SK-N-SH (cell line): Measurements from ENCODE around the gene LRRC49. TPM values are rescaled to one million over a fixed set of nuclear protein-coding genes. Genes with fewer than 3 reads are reported as not detected.

Experiments used
- CTCF ChIA-PET: fragments of 300-600, 350-600 bp; formaldehyde crosslinking; extraction: SDS; loops from one replicate; lab custom pipeline; 2021; lab: Yijun Ruan, JAX
- POLR2A ChIA-PET: fragments of 350-600 bp; sonication (Branson Sonifier 250); formaldehyde crosslinking; extraction: SDS; loops from one replicate; lab custom pipeline; 2020; ENCODE audit warnings: antibody characterized with exemption, inconsistent platforms; lab: Yijun Ruan, JAX
- DNase-seq: peaks from one replicate; pipeline ENCODE4 v3.0.0; 2012
- H2AFZ ChIP-seq: fragments of 200-600 bp; sonication (generic); 2 replicates; pipeline ENCODE4 v1.8.1; 2016; ENCODE audit warnings: antibody characterized with exemption, mild to moderate bottlenecking, low read depth
- H3F3A ChIP-seq: fragments of 200-600 bp; sonication (generic); replicated peaks from 2 replicates; pipeline ENCODE3; 2016; ENCODE audit warnings: antibody characterized with exemption, mild to moderate bottlenecking; ENCODE audit not compliant: insufficient read depth
- H3K27ac ChIP-seq, 2 experiments: fragments of 200-500 bp in 1 of 2; fragments of 200-600 bp in 1 of 2; sonication (Bioruptor generic) in 1 of 2; sonication (generic), shearing (Covaris generic) in 1 of 2; 2 replicates each; pipeline versions ENCODE4 v1.5.1 to v1.6.1; 2014 to 2016; ENCODE audit warnings: low read depth in 2 of 2, inconsistent platforms in 1 of 2, low read length in 1 of 2, mild to moderate bottlenecking in 1 of 2, mixed read lengths in 1 of 2
- H3K27me3 ChIP-seq: fragments of 200-600 bp; sonication (generic), shearing (Covaris generic); 2 replicates; pipeline ENCODE4 v1.6.1; 2016; ENCODE audit warnings: mixed run types; ENCODE audit not compliant: insufficient read depth
- H3K36me3 ChIP-seq, 2 experiments: fragments of 200-500 bp in 1 of 2; fragments of 200-600 bp in 1 of 2; sonication (Bioruptor generic) in 1 of 2; sonication (generic) in 1 of 2; replicated peaks in 1 of 2; 2 replicates each; pipeline versions ENCODE3 to v1.5.1; 2014 to 2016; ENCODE audit warnings: low read length in 1 of 2, mild to moderate bottlenecking in 1 of 2; ENCODE audit not compliant: insufficient read depth in 2 of 2, control insufficient read depth in 1 of 2
- H3K4me1 ChIP-seq, 2 experiments: fragments of 200-500 bp in 1 of 2; fragments of 200-600 bp in 1 of 2; sonication (Bioruptor generic) in 1 of 2; sonication (generic), shearing (Covaris generic) in 1 of 2; 2 replicates each; pipeline versions ENCODE4 v1.5.1 to v1.6.1; 2014 to 2016; ENCODE audit warnings: low read depth in 1 of 2, low read length in 1 of 2, mixed run types in 1 of 2; ENCODE audit not compliant: insufficient read depth in 2 of 2, control insufficient read depth in 1 of 2
- H3K4me2 ChIP-seq: fragments of 200-600 bp; sonication (generic), shearing (Covaris generic); 2 replicates; pipeline ENCODE4 v1.6.1; 2017; ENCODE audit warnings: mixed run types
- H3K4me3 ChIP-seq, 2 experiments: fragments of 200-500 bp in 1 of 2; fragments of 200-600 bp in 1 of 2; sonication (Bioruptor generic) in 1 of 2; sonication (generic), shearing (Covaris generic) in 1 of 2; 2 replicates each; pipeline versions ENCODE4 v1.5.1 to v1.8.1; 2014 to 2016; ENCODE audit warnings: low read depth in 2 of 2, inconsistent platforms in 1 of 2, low read length in 1 of 2, mild to moderate bottlenecking in 1 of 2, mixed read lengths in 1 of 2, moderate library complexity in 1 of 2
- H3K79me2 ChIP-seq: fragments of 200-600 bp; sonication (generic); 2 replicates; pipeline ENCODE4 v1.8.1; 2017; ENCODE audit warnings: mild to moderate bottlenecking; ENCODE audit not compliant: insufficient read depth
- H3K9ac ChIP-seq: fragments of 200-600 bp; sonication (generic); 2 replicates; pipeline ENCODE4 v1.6.1; 2017; ENCODE audit warnings: mixed run types
- H3K9me2 ChIP-seq: fragments of 200-600 bp; sonication (generic); 2 replicates; pipeline ENCODE4 v1.6.1; 2017; ENCODE audit warnings: mixed run types
- H3K9me3 ChIP-seq: fragments of 200-600 bp; sonication (generic); 2 replicates; pipeline ENCODE4 v1.6.1; 2017; ENCODE audit warnings: mixed run types, mild to moderate bottlenecking, moderate library complexity
- H4K20me1 ChIP-seq: fragments of 200-600 bp; sonication (generic); 2 replicates; pipeline ENCODE4 v1.6.1; 2017; ENCODE audit warnings: mild to moderate bottlenecking, mixed run types; ENCODE audit not compliant: insufficient read depth
- CHD2 ChIP-seq: fragments of 150-350 bp; IDR thresholded peaks from 2 replicates; pipeline ENCODE4 v1.6.1; 2018; ENCODE audit warnings: low read length; ENCODE audit not compliant: partially characterized antibody
- ELF1 ChIP-seq: IDR thresholded peaks from 2 replicates; pipeline ENCODE4 v1.4.0; 2012
- FOSL2 ChIP-seq: IDR thresholded peaks from 2 replicates; pipeline ENCODE4 v1.4.0; 2012; ENCODE audit warnings: low read depth, mild to moderate bottlenecking, moderate library complexity, borderline replicate concordance
- FOXJ3 ChIP-seq: sonication (generic); formaldehyde crosslinking; IDR thresholded peaks from 2 replicates; pipeline ENCODE4 v1.5.1; 2020; ENCODE audit warnings: mild to moderate bottlenecking, missing genetic modification reagents
- GABPA ChIP-seq: IDR thresholded peaks from 2 replicates; pipeline ENCODE4 v1.4.0; 2012; ENCODE audit warnings: low read depth, mild to moderate bottlenecking
- POLR2AphosphoS5 ChIP-seq: IDR thresholded peaks from 2 replicates; pipeline ENCODE4 v1.6.1; 2012; ENCODE audit warnings: low read depth, low read length
- RCOR1 ChIP-seq: fragments of 150-350 bp; IDR thresholded peaks from 2 replicates; pipeline ENCODE4 v1.6.1; 2017; ENCODE audit warnings: antibody characterized with exemption, low read length
- RFX5 ChIP-seq: IDR thresholded peaks from 2 replicates; pipeline ENCODE4 v1.6.1; 2012; ENCODE audit warnings: mild to moderate bottlenecking, improper control_type of control experiment, low read length
- SMC3 ChIP-seq: IDR thresholded peaks from 2 replicates; pipeline ENCODE4 v1.6.1; 2012; ENCODE audit warnings: low read depth, low read length, improper control_type of control experiment
- TCF12 ChIP-seq: IDR thresholded peaks from 2 replicates; pipeline ENCODE4 v1.4.0; 2012
- WGBS: methylation state at CpG from one replicate; pipeline ENCODE4 v1.1.6; 2017; ENCODE audit warnings: low lambda C conversion rate; 5-methylcytosine and 5-hydroxymethylcytosine counted together
- polyA plus RNA-seq, 3 experiments: library from polyadenylated mRNA; depleted of rRNA; stranded (reverse); fragments of >200 nt; gene quantifications; 2 replicates each; pipeline ENCODE4 v1.2.3, GENCODE V29; 2012
- TF ChIP-seq, protein P1 (sequence below): fragments of 150-350 bp; IDR thresholded peaks from 2 replicates; pipeline ENCODE4 v1.6.1; 2017; ENCODE audit warnings: antibody characterized with exemption, low read length, low read depth, borderline replicate concordance
- TF ChIP-seq, protein P2 (sequence below): IDR thresholded peaks from 2 replicates; pipeline ENCODE4 v1.4.0; 2012; ENCODE audit warnings: low read depth, borderline replicate concordance
- TF ChIP-seq, protein P3 (sequence below): fragments of 200-600 bp; sonication (generic); IDR thresholded peaks from 2 replicates; pipeline ENCODE4 v1.6.1; 2017; ENCODE audit warnings: antibody characterized with exemption, mild to moderate bottlenecking, moderate library complexity

Gene LRRC49
- polyA plus RNA-seq, 1 of the 3 experiments (the other 2 are of a cell fraction), result 7.2 TPM

DNA sequence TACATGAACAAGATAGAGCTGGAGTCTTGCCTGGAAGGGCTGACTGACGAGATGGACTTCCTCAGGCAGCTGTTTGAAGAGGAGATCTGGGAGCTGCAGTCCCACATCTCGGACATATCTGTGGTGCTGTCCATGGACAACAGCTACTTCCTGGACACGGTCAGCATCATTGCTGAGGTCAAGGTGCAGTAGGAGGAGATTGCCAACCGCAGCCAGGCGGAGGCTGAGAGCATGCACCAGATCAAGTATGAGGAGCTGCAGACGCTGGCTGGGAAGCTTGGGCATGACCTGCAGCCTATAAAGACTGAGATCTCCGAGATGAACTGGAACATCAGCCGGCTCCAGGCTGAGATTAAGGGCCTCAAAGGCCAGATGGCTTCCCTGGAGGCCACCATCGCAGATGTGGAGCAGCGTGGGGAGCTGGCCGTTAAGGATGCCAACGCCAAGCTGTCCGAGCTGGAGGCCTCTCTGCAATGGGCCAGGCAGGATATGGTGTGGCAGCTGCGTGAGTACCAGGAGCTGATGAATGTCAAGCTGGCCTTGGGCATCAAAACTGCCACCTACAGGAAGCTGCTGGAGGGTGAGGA is 33.2 kb upstream of the LRRC49 start:
- no peaks in the 10 kb centered on the region for H3K36me3 ChIP-seq
- POLR2A ChIA-PET, result interaction anchor here (1.3 kb wide), 1 partner anchor 10 kb away, joined by 3 read pairs; no protein-coding TSS in a partner anchor
- H3K9ac ChIP-seq, result no peak overlapping the region
- no peak for DNase-seq
- no peaks in the 10 kb centered on the region for H3K9me2 ChIP-seq
- 96% methylated on average over 12 of the region's 14 CpGs for WGBS
- H2AFZ ChIP-seq, result no peak overlapping the region
- H3K4me1 ChIP-seq, result peaks cover 2 to 39% of the 10 kb centered on the region in 2 experiments
- H3K27me3 ChIP-seq, result no peaks in the 10 kb centered on the region
- no peak overlapping the region for H3K4me2 ChIP-seq
- CTCF ChIA-PET, result interaction anchor here (0.8 to 4.5 kb wide), 3 partner anchors 15 to 48 kb away, joined by 3 to 25 read pairs (median 3); no protein-coding TSS in a partner anchor
- H3K4me3 ChIP-seq, result no peak overlapping the region
- no peaks in the 10 kb centered on the region for H4K20me1 ChIP-seq
- peaks cover 52% of the 10 kb centered on the region for H3F3A ChIP-seq
- no peak for TF ChIP-seq FOSL2
- no peak for TF ChIP-seq FOXJ3 (CRISPR knock-in tag)
- TF ChIP-seq, protein P1, sequence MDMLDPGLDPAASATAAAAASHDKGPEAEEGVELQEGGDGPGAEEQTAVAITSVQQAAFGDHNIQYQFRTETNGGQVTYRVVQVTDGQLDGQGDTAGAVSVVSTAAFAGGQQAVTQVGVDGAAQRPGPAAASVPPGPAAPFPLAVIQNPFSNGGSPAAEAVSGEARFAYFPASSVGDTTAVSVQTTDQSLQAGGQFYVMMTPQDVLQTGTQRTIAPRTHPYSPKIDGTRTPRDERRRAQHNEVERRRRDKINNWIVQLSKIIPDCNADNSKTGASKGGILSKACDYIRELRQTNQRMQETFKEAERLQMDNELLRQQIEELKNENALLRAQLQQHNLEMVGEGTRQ, result no peak
- TF ChIP-seq RFX5, result no peak
- TF ChIP-seq, protein P2, sequence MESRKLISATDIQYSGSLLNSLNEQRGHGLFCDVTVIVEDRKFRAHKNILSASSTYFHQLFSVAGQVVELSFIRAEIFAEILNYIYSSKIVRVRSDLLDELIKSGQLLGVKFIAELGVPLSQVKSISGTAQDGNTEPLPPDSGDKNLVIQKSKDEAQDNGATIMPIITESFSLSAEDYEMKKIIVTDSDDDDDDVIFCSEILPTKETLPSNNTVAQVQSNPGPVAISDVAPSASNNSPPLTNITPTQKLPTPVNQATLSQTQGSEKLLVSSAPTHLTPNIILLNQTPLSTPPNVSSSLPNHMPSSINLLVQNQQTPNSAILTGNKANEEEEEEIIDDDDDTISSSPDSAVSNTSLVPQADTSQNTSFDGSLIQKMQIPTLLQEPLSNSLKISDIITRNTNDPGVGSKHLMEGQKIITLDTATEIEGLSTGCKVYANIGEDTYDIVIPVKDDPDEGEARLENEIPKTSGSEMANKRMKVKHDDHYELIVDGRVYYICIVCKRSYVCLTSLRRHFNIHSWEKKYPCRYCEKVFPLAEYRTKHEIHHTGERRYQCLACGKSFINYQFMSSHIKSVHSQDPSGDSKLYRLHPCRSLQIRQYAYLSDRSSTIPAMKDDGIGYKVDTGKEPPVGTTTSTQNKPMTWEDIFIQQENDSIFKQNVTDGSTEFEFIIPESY, result no peak
- TF ChIP-seq POLR2AphosphoS5, result no peak
- no peak for TF ChIP-seq GABPA
- TF ChIP-seq TCF12, result no peak
- TF ChIP-seq RCOR1, result no peak
- TF ChIP-seq, protein P3, sequence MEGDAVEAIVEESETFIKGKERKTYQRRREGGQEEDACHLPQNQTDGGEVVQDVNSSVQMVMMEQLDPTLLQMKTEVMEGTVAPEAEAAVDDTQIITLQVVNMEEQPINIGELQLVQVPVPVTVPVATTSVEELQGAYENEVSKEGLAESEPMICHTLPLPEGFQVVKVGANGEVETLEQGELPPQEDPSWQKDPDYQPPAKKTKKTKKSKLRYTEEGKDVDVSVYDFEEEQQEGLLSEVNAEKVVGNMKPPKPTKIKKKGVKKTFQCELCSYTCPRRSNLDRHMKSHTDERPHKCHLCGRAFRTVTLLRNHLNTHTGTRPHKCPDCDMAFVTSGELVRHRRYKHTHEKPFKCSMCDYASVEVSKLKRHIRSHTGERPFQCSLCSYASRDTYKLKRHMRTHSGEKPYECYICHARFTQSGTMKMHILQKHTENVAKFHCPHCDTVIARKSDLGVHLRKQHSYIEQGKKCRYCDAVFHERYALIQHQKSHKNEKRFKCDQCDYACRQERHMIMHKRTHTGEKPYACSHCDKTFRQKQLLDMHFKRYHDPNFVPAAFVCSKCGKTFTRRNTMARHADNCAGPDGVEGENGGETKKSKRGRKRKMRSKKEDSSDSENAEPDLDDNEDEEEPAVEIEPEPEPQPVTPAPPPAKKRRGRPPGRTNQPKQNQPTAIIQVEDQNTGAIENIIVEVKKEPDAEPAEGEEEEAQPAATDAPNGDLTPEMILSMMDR, result no peak
- TF ChIP-seq SMC3, result no peak
- TF ChIP-seq ELF1, result no peak
- no peak for TF ChIP-seq CHD2
- no peak overlapping the region for H3K27ac ChIP-seq
- no peaks in the 10 kb centered on the region for H3K9me3 ChIP-seq
- H3K79me2 ChIP-seq, result 0 out of 2 replicates have a peak, but pooled peaks cover 4% of the 10 kb centered on the region
